ENCODE data around the gene CCDC91.

CCDC91 gene

DNA sequence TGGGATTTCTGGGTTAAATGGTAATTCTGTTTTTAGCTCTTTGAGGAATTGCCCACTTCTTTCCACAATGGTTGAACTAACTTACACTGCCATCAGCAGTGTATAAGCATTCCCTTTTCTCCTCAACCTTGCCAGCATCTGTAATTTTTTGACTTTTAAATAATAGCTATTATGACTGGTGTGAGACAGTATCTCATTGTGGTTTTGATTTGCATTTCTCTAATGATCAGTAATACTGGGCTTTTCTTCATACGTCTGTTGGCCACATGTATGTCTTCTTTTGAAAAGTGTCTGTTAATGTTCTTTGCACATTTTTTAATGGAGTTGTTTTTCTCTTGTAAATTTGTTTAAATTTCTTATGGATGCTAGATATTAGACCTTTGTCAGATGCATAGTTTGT is 323.7 kb downstream of the CCDC91 start:
- Histone ChIP-seq H3K9ac (ENCODE audit: low read length) (no peak overlapping the region), H3F3A (ENCODE audit: insufficient read depth) (no peaks in the 10 kb centered on the region), H3K36me3 (ENCODE audit: low read length) (no peaks in the 10 kb centered on the region), H2AFZ (ENCODE audit: low read depth, low read length, severe bottlenecking) (no peak overlapping the region), H4K20me1 (ENCODE audit: low read depth, low read length) (no peaks in the 10 kb centered on the region), H3K9me2 (replicated peaks; ENCODE audit: insufficient read depth, low read length) (no peaks in the 10 kb centered on the region), H3K4me2 (ENCODE audit: low read depth, low read length, poor library complexity, severe bottlenecking) (no peak overlapping the region), H3K27ac (ENCODE audit: low read depth, low read length) (no peak overlapping the region), H3K4me3 (ENCODE audit: insufficient read depth, low read length, poor library complexity, severe bottlenecking) (no peak overlapping the region), H3K79me2 (ENCODE audit: insufficient read depth, low read length) (no peaks in the 10 kb centered on the region), H3K9me3 (ENCODE audit: insufficient read depth, low read length) (no peaks in the 10 kb centered on the region), H3K27me3 (ENCODE audit: low read length) (no peaks in the 10 kb centered on the region)
- TF ChIP-seq EZH2phosphoT487 (conservative IDR thresholded peaks at IDR 0.05; ENCODE audit: low read length) = no peak
- TF ChIP-seq, protein P1, sequence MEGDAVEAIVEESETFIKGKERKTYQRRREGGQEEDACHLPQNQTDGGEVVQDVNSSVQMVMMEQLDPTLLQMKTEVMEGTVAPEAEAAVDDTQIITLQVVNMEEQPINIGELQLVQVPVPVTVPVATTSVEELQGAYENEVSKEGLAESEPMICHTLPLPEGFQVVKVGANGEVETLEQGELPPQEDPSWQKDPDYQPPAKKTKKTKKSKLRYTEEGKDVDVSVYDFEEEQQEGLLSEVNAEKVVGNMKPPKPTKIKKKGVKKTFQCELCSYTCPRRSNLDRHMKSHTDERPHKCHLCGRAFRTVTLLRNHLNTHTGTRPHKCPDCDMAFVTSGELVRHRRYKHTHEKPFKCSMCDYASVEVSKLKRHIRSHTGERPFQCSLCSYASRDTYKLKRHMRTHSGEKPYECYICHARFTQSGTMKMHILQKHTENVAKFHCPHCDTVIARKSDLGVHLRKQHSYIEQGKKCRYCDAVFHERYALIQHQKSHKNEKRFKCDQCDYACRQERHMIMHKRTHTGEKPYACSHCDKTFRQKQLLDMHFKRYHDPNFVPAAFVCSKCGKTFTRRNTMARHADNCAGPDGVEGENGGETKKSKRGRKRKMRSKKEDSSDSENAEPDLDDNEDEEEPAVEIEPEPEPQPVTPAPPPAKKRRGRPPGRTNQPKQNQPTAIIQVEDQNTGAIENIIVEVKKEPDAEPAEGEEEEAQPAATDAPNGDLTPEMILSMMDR (IDR thresholded peaks at IDR 0.05; ENCODE audit: insufficient read depth, low read length, poor library complexity, severe bottlenecking) = no peak

DNA sequence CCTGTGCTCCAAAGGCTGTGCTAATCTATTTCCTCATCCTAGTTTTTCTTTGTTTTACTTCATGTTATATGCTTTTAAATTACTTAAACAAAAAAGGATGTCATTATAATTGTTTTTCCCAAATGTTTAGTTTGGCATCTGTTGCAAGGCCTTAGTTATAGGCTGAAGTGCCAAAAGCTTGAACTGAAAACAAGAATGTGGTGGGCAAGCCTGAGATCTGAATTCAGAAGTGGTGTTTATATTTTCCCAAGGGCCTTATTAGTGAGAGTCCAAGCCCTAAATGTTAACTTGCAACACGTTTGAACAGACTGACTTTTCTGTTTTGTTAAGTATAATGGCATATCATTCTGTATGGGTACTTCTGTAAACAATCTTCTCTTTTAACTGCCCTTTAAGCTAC is 326.8 kb downstream of the CCDC91 start:
- no peaks in the 10 kb centered on the region for H3K79me2 ChIP-seq (ENCODE audit: insufficient read depth, low read length)
- TF ChIP-seq EZH2phosphoT487 (conservative IDR thresholded peaks at IDR 0.05; ENCODE audit: low read length) = no peak
- TF ChIP-seq, protein P1 (IDR thresholded peaks at IDR 0.05; ENCODE audit: insufficient read depth, low read length, poor library complexity, severe bottlenecking) = no peak

DNA sequence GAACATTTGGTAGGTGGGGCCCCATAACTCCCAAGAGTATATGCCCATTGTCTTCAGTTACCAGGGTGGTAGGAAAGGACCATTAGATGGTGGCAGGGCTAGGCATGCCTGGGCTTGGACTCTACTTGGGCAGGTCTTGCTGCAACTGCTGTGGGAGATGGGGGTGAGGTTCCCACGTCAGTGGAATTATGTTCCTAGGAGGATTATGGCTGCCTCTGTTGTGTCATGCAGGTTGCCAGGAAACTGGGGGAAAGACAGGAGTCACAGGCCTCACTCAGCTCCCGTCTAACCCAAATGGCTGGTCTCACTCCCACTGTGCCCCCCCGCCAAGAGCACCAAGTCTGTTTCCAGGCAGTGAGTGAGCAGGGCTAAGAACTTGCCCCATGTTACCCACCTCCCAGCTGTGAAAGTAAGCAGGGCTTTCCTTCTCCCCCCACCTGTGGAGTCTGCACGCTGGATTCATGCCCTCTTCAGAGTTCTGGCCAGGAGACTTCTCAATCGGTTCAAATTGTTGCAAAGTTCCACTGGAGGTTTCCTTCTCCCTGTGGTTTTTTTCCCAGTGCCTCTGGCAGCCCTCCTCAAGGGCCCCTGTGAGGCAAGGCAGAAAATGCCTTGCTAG is 337.5 kb downstream of the CCDC91 start:
- no peak overlapping the region for H2AFZ ChIP-seq (ENCODE audit: low read depth, low read length, severe bottlenecking)

More for the DNA sequence above, 326.8 kb downstream of the CCDC91 start:
- Histone ChIP-seq H3K27ac (ENCODE audit: low read depth, low read length) (no peak overlapping the region), H3F3A (ENCODE audit: insufficient read depth) (no peaks in the 10 kb centered on the region), H2AFZ (ENCODE audit: low read depth, low read length, severe bottlenecking) (no peak overlapping the region), H3K27me3 (ENCODE audit: low read length) (no peaks in the 10 kb centered on the region), H3K36me3 (ENCODE audit: low read length) (no peaks in the 10 kb centered on the region), H3K4me3 (ENCODE audit: insufficient read depth, low read length, poor library complexity, severe bottlenecking) (no peak overlapping the region), H3K4me2 (ENCODE audit: low read depth, low read length, poor library complexity, severe bottlenecking) (no peak overlapping the region), H4K20me1 (ENCODE audit: low read depth, low read length) (no peaks in the 10 kb centered on the region), H3K9me3 (ENCODE audit: insufficient read depth, low read length) (no peaks in the 10 kb centered on the region), H3K9me2 (replicated peaks; ENCODE audit: insufficient read depth, low read length) (no peaks in the 10 kb centered on the region), H3K9ac (ENCODE audit: low read length) (no peak overlapping the region)

More for the DNA sequence above, 337.5 kb downstream of the CCDC91 start:
- Histone ChIP-seq H3K27me3 (ENCODE audit: low read length) (no peaks in the 10 kb centered on the region), H3F3A (ENCODE audit: insufficient read depth) (no peaks in the 10 kb centered on the region), H3K36me3 (ENCODE audit: low read length) (no peaks in the 10 kb centered on the region), H3K9me3 (ENCODE audit: insufficient read depth, low read length) (no peaks in the 10 kb centered on the region; the same call in 1 of the 2 replicates), H4K20me1 (ENCODE audit: low read depth, low read length) (no peaks in the 10 kb centered on the region), H3K79me2 (ENCODE audit: insufficient read depth, low read length) (no peaks in the 10 kb centered on the region), H3K27ac (ENCODE audit: low read depth, low read length) (no peak overlapping the region), H3K4me3 (ENCODE audit: insufficient read depth, low read length, poor library complexity, severe bottlenecking) (no peak overlapping the region), H3K9me2 (replicated peaks; ENCODE audit: insufficient read depth, low read length) (no peaks in the 10 kb centered on the region), H3K4me2 (ENCODE audit: low read depth, low read length, poor library complexity, severe bottlenecking) (no peak overlapping the region), H3K9ac (ENCODE audit: low read length) (no peak overlapping the region)
- no peak for TF ChIP-seq EZH2phosphoT487 (conservative IDR thresholded peaks at IDR 0.05; ENCODE audit: low read length)
- TF ChIP-seq, protein P1 (IDR thresholded peaks at IDR 0.05; ENCODE audit: insufficient read depth, low read length, poor library complexity, severe bottlenecking) = no peak

All from SU-DHL-6 (cell line).